Upper lobe of left lung (tissue), 6 donors: Measurements from ENCODE around the gene PXN. TPM values are rescaled to one million over a fixed set of nuclear protein-coding genes. Genes with fewer than 3 reads are reported as not detected.
A peak's percentile ranks its signal among the peaks of the same experiment; 100 is the strongest.

Experiments
- ATAC-seq, 2 donors: fragments of 200-7000 bp; cut with Tn5 transposase; one replicate each; pipeline ENCODE4 v1.9.1; 2022; ENCODE audit warnings: mild to moderate bottlenecking in 2 of 2, moderate library complexity in 2 of 2; ENCODE audit not compliant: low FRiP score in 2 of 2
- DNase-seq, 2 donors: peaks; one replicate each; pipeline ENCODE4 v3.0.0-alpha.2; 2019 to 2020
- H3K27ac ChIP-seq, 4 donors: fragments of 200-600 bp; sonication (generic); one replicate each; pipeline ENCODE4 v1.5.1; 2016 to 2019
- H3K27me3 ChIP-seq, 4 donors: fragments of 200-600 bp; sonication (generic); one replicate each; pipeline ENCODE4 v1.5.1; 2017 to 2019
- H3K36me3 ChIP-seq, 4 donors: fragments of 200-600 bp; sonication (generic); one replicate each; pipeline ENCODE4 v1.5.1; 2016 to 2019
- H3K4me1 ChIP-seq, 4 donors: fragments of 200-600 bp; sonication (generic); one replicate each; pipeline ENCODE4 v1.5.1; 2018 to 2019
- H3K4me3 ChIP-seq, 4 donors: fragments of 200-600 bp; sonication (generic); one replicate each; pipeline ENCODE4 v1.5.1; 2017 to 2019; ENCODE audit warnings: mild to moderate bottlenecking in 2 of 4, moderate library complexity in 1 of 4
- H3K9me3 ChIP-seq, 4 donors: fragments of 200-600 bp; sonication (generic); one replicate each; pipeline ENCODE4 v1.5.1; 2018 to 2019
- CTCF ChIP-seq, 6 experiments: fragments of 450-650 bp in 4 of 6; fragments of 200-600 bp in 2 of 6; sonication (generic) in 2 of 6; IDR thresholded peaks; one replicate each; pipeline ENCODE4 v1.5.1; 2016 to 2019; ENCODE audit warnings: antibody characterized with exemption in 6 of 6
- EP300 ChIP-seq, 4 donors: sonication (generic); formaldehyde crosslinking; IDR thresholded peaks; one replicate each; pipeline ENCODE4 v1.5.1; 2017; ENCODE audit warnings: antibody characterized with exemption in 4 of 4, control low read depth in 2 of 4
- POLR2A ChIP-seq, 4 donors: fragments of 450-650 bp; IDR thresholded peaks; one replicate each; pipeline ENCODE4 v1.5.1; 2016 to 2017; ENCODE audit warnings: antibody characterized with exemption in 4 of 4, mild to moderate bottlenecking in 2 of 4
- POLR2AphosphoS5 ChIP-seq, 2 donors: sonication (generic); formaldehyde crosslinking; IDR thresholded peaks; one replicate each; pipeline ENCODE4 v1.5.1; 2017; ENCODE audit warnings: antibody characterized with exemption in 2 of 2
- WGBS, 2 donors: methylation state at CpG; one replicate each; pipeline ENCODE4 v1.1.5; 2017 to 2018; 5-methylcytosine and 5-hydroxymethylcytosine counted together
- total RNA-seq, 6 donors: library from RNA; depleted of rRNA in 4 of 6; stranded (reverse); fragments of >200 nt in 4 of 6; gene quantifications; one replicate each; pipeline versions ENCODE4 v1.1.0 to v1.2.1, GENCODE V29; 2016 to 2021
- donor health status: DM: no; HTN: no; CAD: no; lungs with moderate emphysema.
- donor health status: DM: no; HTN: yes; CAD: no; lungs with severe emphysema.

The PXN gene
- total RNA-seq, 6 donors from 2014 or later: 67.8 to 210 (median 116) TPM

- TF ChIP-seq POLR2A (IDR thresholded peaks at IDR 0.05) (no peak), CTCF (IDR thresholded peaks at IDR 0.05) (no peak), EP300 (IDR thresholded peaks at IDR 0.05) (no peak)
- no peak for ATAC-seq
- H3K9me3 ChIP-seq: no peaks in the 10 kb centered on the region
- H3K27me3 ChIP-seq: no peaks in the 10 kb centered on the region
- 87 to 92% methylated on average over 5 of the region's 5 CpGs for WGBS, 2 donors
- peaks cover 19 to 24% (median 23%) of the 10 kb centered on the region in 4 donors for H3K4me1 ChIP-seq
- H3K27ac ChIP-seq: no peak overlapping the region
- no peak for DNase-seq
- H3K36me3 ChIP-seq: peaks cover 14 to 59% (median 33%) of the 10 kb centered on the region in 4 donors
- H3K4me3 ChIP-seq: no peak overlapping the region
These were observed 75.1 kb downstream of the PXN start for GRCh38 chr12:120190386-120190785.

- TF ChIP-seq CTCF (IDR thresholded peaks at IDR 0.05) (no peak), POLR2AphosphoS5 (IDR thresholded peaks at IDR 0.05) (no peak), POLR2A (IDR thresholded peaks at IDR 0.05) (no peak), EP300 (IDR thresholded peaks at IDR 0.05) (no peak)
- no peaks in the 10 kb centered on the region for H3K27me3 ChIP-seq
- no peak overlapping the region for H3K4me3 ChIP-seq
- DNase-seq (no peak), ATAC-seq (no peak)
- peaks cover 35 to 92% (median 67%) of the 10 kb centered on the region in 4 donors for H3K36me3 ChIP-seq
- H3K4me1 ChIP-seq: peaks cover 0 to 5% (median 2%) of the 10 kb centered on the region in 4 donors
- H3K9me3 ChIP-seq: no peaks in the 10 kb centered on the region
- no peak overlapping the region for H3K27ac ChIP-seq
- 95% methylated on average over 4 of the region's 4 CpGs for WGBS, 2 donors
These were observed 78.9 kb downstream of the PXN start for GRCh38 chr12:120186654-120187053.

- no peak for ATAC-seq
- H3K4me3 ChIP-seq: no peak overlapping the region
- H3K27me3 ChIP-seq: no peaks in the 10 kb centered on the region
- H3K36me3 ChIP-seq: peaks cover 38 to 94% (median 69%) of the 10 kb centered on the region in 4 donors
- peak overlapping the region in 1 of 4 donors; percentile 40 for H3K27ac ChIP-seq
- no peaks in the 10 kb centered on the region for H3K9me3 ChIP-seq
- peaks cover 0 to 5% (median 2%) of the 10 kb centered on the region in 4 donors for H3K4me1 ChIP-seq
- no peak for TF ChIP-seq POLR2A (IDR thresholded peaks at IDR 0.05)
- TF ChIP-seq EP300 (IDR thresholded peaks at IDR 0.05): no peak
- TF ChIP-seq POLR2AphosphoS5 (IDR thresholded peaks at IDR 0.05): no peak
- no peak for TF ChIP-seq CTCF (IDR thresholded peaks at IDR 0.05)
- DNase-seq: no peak
- WGBS, 2 donors: 84 to 92% methylated on average over 5 of the region's 5 CpGs
These were observed 82.3 kb downstream of the PXN start for GRCh38 chr12:120183211-120183631.

- ATAC-seq: peak; percentile 39 to 67
- peaks cover 47 to 94% (median 78%) of the 10 kb centered on the region in 4 donors for H3K36me3 ChIP-seq
- peak overlapping the region in 2 of 4 donors; percentile 19 to 40 for H3K27ac ChIP-seq
- H3K9me3 ChIP-seq: no peaks in the 10 kb centered on the region
- H3K27me3 ChIP-seq: no peaks in the 10 kb centered on the region
- peaks cover 0 to 5% (median 2%) of the 10 kb centered on the region in 4 donors for H3K4me1 ChIP-seq
- 69 to 87% methylated on average over 8 of the region's 8 CpGs for WGBS, 2 donors
- peak in 1 of 2 donors; percentile 73 for DNase-seq
- no peak overlapping the region for H3K4me3 ChIP-seq
- TF ChIP-seq EP300 (IDR thresholded peaks at IDR 0.05) (no peak), POLR2AphosphoS5 (IDR thresholded peaks at IDR 0.05) (no peak), POLR2A (IDR thresholded peaks at IDR 0.05) (no peak), CTCF (IDR thresholded peaks at IDR 0.05) (no peak)
These were observed 83.4 kb downstream of the PXN start for GRCh38 chr12:120181991-120182631.

GRCh38 chr12:120180975-120181374 is 84.6 kb downstream of the PXN start:
- no peak overlapping the region for H3K4me3 ChIP-seq
- WGBS, 2 donors: 91 to 95% methylated on average over 7 of the region's 7 CpGs

More at GRCh38 chr12:120180975-120181374, 84.6 kb downstream of the PXN start:
- DNase-seq: no peak
- no peaks in the 10 kb centered on the region for H3K27me3 ChIP-seq
- H3K36me3 ChIP-seq: peaks cover 54 to 94% (median 82%) of the 10 kb centered on the region in 4 donors
- ATAC-seq: no peak
- no peak overlapping the region for H3K27ac ChIP-seq
- H3K9me3 ChIP-seq: no peaks in the 10 kb centered on the region
- TF ChIP-seq POLR2A (IDR thresholded peaks at IDR 0.05): no peak
- no peak for TF ChIP-seq CTCF (IDR thresholded peaks at IDR 0.05)
- no peak for TF ChIP-seq EP300 (IDR thresholded peaks at IDR 0.05)
- no peak for TF ChIP-seq POLR2AphosphoS5 (IDR thresholded peaks at IDR 0.05)
- peaks cover 0 to 5% (median 2%) of the 10 kb centered on the region in 4 donors for H3K4me1 ChIP-seq
